Keratinocyte (primary cell): ENCODE data around the gene CAMKMT. TPM values are rescaled to one million over a fixed set of nuclear protein-coding genes. Genes with fewer than 3 reads are reported as not detected.

Experiments
- DNase-seq: peaks from one replicate; pipeline ENCODE4 v3.0.0-alpha.2; 2011; ENCODE audit warnings: low read depth, missing footprints, low spot score
- FAIRE-seq: peaks from 2 replicates; lab custom pipeline; 2011; peaks lifted over from hg19 to GRCh38; lab: Jason Lieb, UNC
- H2AFZ ChIP-seq: 2 replicates; pipeline ENCODE4 v1.6.0; 2012; ENCODE audit warnings: low read length, control low read depth, inconsistent platforms; ENCODE audit not compliant: control insufficient read depth
- H3K27ac ChIP-seq: 2 replicates; pipeline ENCODE4 v1.5.1; 2011; ENCODE audit warnings: low read length; ENCODE audit not compliant: control insufficient read depth, insufficient read depth
- H3K27me3 ChIP-seq: 3 replicates; pipeline ENCODE4 v1.6.0; 2011; ENCODE audit warnings: low read length; ENCODE audit not compliant: control insufficient read depth, insufficient read depth; ENCODE audit errors: extremely low read depth
- H3K36me3 ChIP-seq, 2 experiments: 2 replicates in 1 of 2; 3 replicates in 1 of 2; pipeline ENCODE4 v1.5.1; 2011; ENCODE audit warnings: low read length in 2 of 2, mild to moderate bottlenecking in 1 of 2; ENCODE audit not compliant: control insufficient read depth in 2 of 2, insufficient read depth in 2 of 2; ENCODE audit errors: extremely low read depth in 1 of 2
- H3K4me1 ChIP-seq: 3 replicates; pipeline ENCODE4 v1.5.1; 2011; ENCODE audit warnings: low read length; ENCODE audit not compliant: control insufficient read depth, insufficient read depth; ENCODE audit errors: extremely low read depth
- H3K4me2 ChIP-seq: 3 replicates; pipeline ENCODE4 v1.6.0; 2011; ENCODE audit warnings: low read depth, low read length; ENCODE audit not compliant: control insufficient read depth, insufficient read depth; ENCODE audit errors: extremely low read depth
- H3K4me3 ChIP-seq, 3 experiments: fragments of 200-600 bp in 1 of 3; sonication (generic) in 1 of 3; 2 replicates in 2 of 3; 3 replicates in 1 of 3; pipeline ENCODE4 v1.5.1; 2011 to 2016; ENCODE audit warnings: low read length in 3 of 3, mild to moderate bottlenecking in 3 of 3, control low read depth in 2 of 3, inconsistent platforms in 1 of 3, low read depth in 1 of 3, mixed read lengths in 1 of 3, mixed run types in 1 of 3, moderate library complexity in 1 of 3; ENCODE audit not compliant: control insufficient read depth in 2 of 3, insufficient read depth in 2 of 3; ENCODE audit errors: extremely low read depth in 1 of 3
- H3K79me2 ChIP-seq: 2 replicates; pipeline ENCODE4 v1.6.0; 2012; ENCODE audit warnings: low read length; ENCODE audit not compliant: control insufficient read depth, insufficient read depth
- H3K9ac ChIP-seq: 3 replicates; pipeline ENCODE4 v1.6.0; 2011; ENCODE audit warnings: low read length; ENCODE audit not compliant: control insufficient read depth, insufficient read depth; ENCODE audit errors: extremely low read depth
- H3K9me1 ChIP-seq: 3 replicates; pipeline ENCODE4 v1.6.0; 2011; ENCODE audit warnings: low read length; ENCODE audit not compliant: control insufficient read depth, insufficient read depth; ENCODE audit errors: extremely low read depth
- H3K9me3 ChIP-seq: 2 replicates; pipeline ENCODE4 v1.5.1; 2012; ENCODE audit warnings: low read depth, low read length; ENCODE audit not compliant: control insufficient read depth
- H4K20me1 ChIP-seq: 3 replicates; pipeline ENCODE4 v1.6.0; 2011; ENCODE audit warnings: low read length; ENCODE audit not compliant: control insufficient read depth, insufficient read depth; ENCODE audit errors: extremely low read depth
- EZH2 ChIP-seq: IDR thresholded peaks from one replicate; pipeline ENCODE4 v1.6.1; 2012; ENCODE audit warnings: inconsistent platforms, mild to moderate bottlenecking, low read length, moderate library complexity
- dilution Hi-C: fragments of 300-500 bp; cut with MboI; formaldehyde crosslinking; loops from one replicate; pipeline ENCODE4 v1.7.0; 2020; ENCODE audit warnings: low sequenced_read_pairs; ENCODE audit not compliant: extremely low pct_ligation_motif_present
- polyA plus RNA-seq, 5 experiments: library from polyadenylated mRNA; depleted of rRNA in 3 of 5; stranded (reverse) in 3 of 5; stranded (forward) in 1 of 5; unstranded in 1 of 5; fragments of >200 nt; gene quantifications; 1 replicate in 1 of 5; 2 replicates in 3 of 5; 3 replicates in 1 of 5; pipeline versions ENCODE4 v1.2.1 to v1.2.3, GENCODE V29; 2011 to 2012; ENCODE audit warnings: missing spikeins in 2 of 5, low read depth in 1 of 5, low replicate concordance in 1 of 5
- TF ChIP-seq, protein P1 (sequence below), 3 experiments: IDR thresholded peaks in 1 of 3; conservative IDR thresholded peaks in 1 of 3; optimal IDR thresholded peaks in 1 of 3; 2 replicates in 2 of 3; 3 replicates in 1 of 3; pipeline versions ENCODE3 to v1.5.1; 2011; ENCODE audit warnings: low read length in 3 of 3, mild to moderate bottlenecking in 3 of 3, moderate library complexity in 2 of 3, control low read depth in 1 of 3, inconsistent platforms in 1 of 3; ENCODE audit not compliant: insufficient read depth in 2 of 3; ENCODE audit errors: extremely low read depth in 1 of 3

Gene CAMKMT
- polyA plus RNA-seq, 1 donor (not counting 4 experiments of a cell fraction or from before 2014, with no cell fraction given), result 9.9 TPM

DNA sequence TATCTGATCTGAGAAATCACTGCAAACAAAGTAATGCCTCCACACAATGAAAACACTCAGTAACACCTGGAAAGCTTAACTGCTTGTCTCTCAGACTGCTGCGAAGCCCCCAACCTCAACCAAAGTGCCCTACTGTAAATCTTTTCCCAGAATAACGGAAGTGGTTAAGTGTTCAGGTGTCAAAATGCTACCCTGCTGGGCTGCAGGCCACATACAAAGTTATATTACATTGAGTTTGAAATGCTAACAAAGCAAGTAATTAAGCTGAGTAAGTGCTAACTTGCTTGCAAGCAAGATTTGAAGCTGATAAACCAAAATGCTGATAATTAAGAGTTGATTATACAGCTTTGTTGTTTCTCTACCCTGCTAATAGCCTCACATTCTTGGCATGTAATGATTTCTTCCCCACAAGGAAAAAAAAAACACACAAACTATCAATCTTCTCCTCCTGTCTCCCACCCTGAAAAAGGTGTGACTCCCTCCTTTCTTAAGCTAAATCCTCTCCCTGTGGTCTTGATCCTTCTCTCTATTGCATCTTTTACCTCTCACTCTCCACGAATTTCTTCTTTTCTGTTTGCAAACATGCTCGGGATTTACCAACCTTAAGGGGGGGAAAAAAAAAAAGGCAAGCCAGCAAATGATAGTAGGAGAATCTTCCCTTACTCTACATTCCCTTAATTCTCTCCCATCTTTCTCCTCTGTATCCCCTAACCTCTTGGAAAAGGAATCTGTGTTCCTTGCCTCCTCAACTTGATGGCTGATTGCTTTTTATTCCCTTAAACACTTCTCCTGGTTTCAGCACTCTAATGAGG is 312.9 kb downstream of the CAMKMT start:
- Histone ChIP-seq H3K4me2 (no peak overlapping the region), H3K9ac (no peak overlapping the region), H3K9me1 (no peaks in the 10 kb centered on the region), H3K9me3 (no peaks in the 10 kb centered on the region), H4K20me1 (no peaks in the 10 kb centered on the region), H3K36me3 (no peaks in the 10 kb centered on the region), H3K79me2 (no peaks in the 10 kb centered on the region), H3K27ac (no peak overlapping the region), H3K4me3 (no peak overlapping the region), H3K27me3 (no peaks in the 10 kb centered on the region), H3K4me1 (no peaks in the 10 kb centered on the region), H2AFZ (no peak overlapping the region)
- peak; percentile 9 for FAIRE-seq
- dilution Hi-C loops, result no loop called here
- DNase-seq, result no peak
- TF ChIP-seq, protein P1, sequence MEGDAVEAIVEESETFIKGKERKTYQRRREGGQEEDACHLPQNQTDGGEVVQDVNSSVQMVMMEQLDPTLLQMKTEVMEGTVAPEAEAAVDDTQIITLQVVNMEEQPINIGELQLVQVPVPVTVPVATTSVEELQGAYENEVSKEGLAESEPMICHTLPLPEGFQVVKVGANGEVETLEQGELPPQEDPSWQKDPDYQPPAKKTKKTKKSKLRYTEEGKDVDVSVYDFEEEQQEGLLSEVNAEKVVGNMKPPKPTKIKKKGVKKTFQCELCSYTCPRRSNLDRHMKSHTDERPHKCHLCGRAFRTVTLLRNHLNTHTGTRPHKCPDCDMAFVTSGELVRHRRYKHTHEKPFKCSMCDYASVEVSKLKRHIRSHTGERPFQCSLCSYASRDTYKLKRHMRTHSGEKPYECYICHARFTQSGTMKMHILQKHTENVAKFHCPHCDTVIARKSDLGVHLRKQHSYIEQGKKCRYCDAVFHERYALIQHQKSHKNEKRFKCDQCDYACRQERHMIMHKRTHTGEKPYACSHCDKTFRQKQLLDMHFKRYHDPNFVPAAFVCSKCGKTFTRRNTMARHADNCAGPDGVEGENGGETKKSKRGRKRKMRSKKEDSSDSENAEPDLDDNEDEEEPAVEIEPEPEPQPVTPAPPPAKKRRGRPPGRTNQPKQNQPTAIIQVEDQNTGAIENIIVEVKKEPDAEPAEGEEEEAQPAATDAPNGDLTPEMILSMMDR (optimal IDR thresholded peaks at IDR 0.05 in 1 of 3, IDR thresholded peaks at IDR 0.05 in 1 of 3, conservative IDR thresholded peaks at IDR 0.05 in 1 of 3; ENCODE audit: extremely low read depth in 1 of 3, insufficient read depth in 2 of 3, low read length in 3 of 3), result no peak
- TF ChIP-seq EZH2, result no peak

DNA sequence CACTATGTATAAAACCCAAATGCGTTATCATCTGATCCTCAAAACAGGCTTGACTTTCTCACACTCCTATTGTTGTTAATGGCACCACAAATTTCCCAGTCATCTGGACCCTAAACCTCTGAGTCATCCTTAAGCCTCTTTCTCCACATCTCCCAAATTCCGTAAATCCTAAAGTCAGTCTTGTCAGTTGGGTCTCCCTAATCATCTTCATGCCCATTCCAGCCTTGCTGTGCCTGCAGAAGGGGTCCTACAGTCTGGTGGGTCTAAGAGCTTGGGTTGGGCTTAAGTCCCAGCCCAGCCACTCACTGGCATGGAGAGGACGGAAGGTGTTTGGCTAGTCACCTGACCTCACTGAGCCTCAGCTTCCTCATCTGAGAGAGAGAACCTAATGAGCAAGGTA is 314.6 kb downstream of the CAMKMT start:
- no peaks in the 10 kb centered on the region for H3K9me3 ChIP-seq
- H3K4me1 ChIP-seq, result no peaks in the 10 kb centered on the region
- no peak overlapping the region for H3K27ac ChIP-seq
- no peak for FAIRE-seq
- H4K20me1 ChIP-seq, result no peaks in the 10 kb centered on the region
- H3K79me2 ChIP-seq, result no peaks in the 10 kb centered on the region
- H3K9me1 ChIP-seq, result no peaks in the 10 kb centered on the region
- no peak overlapping the region for H3K9ac ChIP-seq
- dilution Hi-C loops, result no loop called here
- H3K4me2 ChIP-seq, result no peak overlapping the region
- H2AFZ ChIP-seq, result no peak overlapping the region
- H3K27me3 ChIP-seq, result no peaks in the 10 kb centered on the region
- no peak overlapping the region for H3K4me3 ChIP-seq
- H3K36me3 ChIP-seq, result no peaks in the 10 kb centered on the region
- TF ChIP-seq, protein P1 (optimal IDR thresholded peaks at IDR 0.05 in 1 of 3, IDR thresholded peaks at IDR 0.05 in 1 of 3, conservative IDR thresholded peaks at IDR 0.05 in 1 of 3; ENCODE audit: extremely low read depth in 1 of 3, insufficient read depth in 2 of 3, low read length in 3 of 3), result no peak
- no peak for TF ChIP-seq EZH2
- DNase-seq, result no peak
